NB4 (cell line): ENCODE data around the gene TUBB3.

Experiments
- DNase-seq: peaks from one replicate; pipeline ENCODE4 v3.0.0; 2010; ENCODE audit warnings: low read depth
- H3K4me3 ChIP-seq: one replicate; pipeline ENCODE4 v1.5.1; 2011; ENCODE audit warnings: mild to moderate bottlenecking, low read depth, low read length, moderate library complexity
- CTCF ChIP-seq: IDR thresholded peaks from one replicate; pipeline ENCODE4 v1.5.1; 2012; ENCODE audit warnings: low read depth, low read length
- MYC ChIP-seq: IDR thresholded peaks from 2 replicates; pipeline ENCODE4 v1.6.1; 2011; ENCODE audit warnings: low read depth, low read length
- POLR2A ChIP-seq: IDR thresholded peaks from 2 replicates; pipeline ENCODE4 v1.6.1; 2011; ENCODE audit warnings: mild to moderate bottlenecking; ENCODE audit not compliant: insufficient read length; ENCODE audit errors: extremely low read depth
- TF ChIP-seq, protein P1 (sequence below): IDR thresholded peaks from 2 replicates; pipeline ENCODE4 v1.6.1; 2011; ENCODE audit warnings: low read depth, low read length

Gene TUBB3

GRCh38 chr16:89974870-89975269 is 51.7 kb downstream of the TUBB3 start:
- no peak for TF ChIP-seq MYC
- no peak for TF ChIP-seq CTCF
- TF ChIP-seq POLR2A = no peak
- TF ChIP-seq, protein P1, sequence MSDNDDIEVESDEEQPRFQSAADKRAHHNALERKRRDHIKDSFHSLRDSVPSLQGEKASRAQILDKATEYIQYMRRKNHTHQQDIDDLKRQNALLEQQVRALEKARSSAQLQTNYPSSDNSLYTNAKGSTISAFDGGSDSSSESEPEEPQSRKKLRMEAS = no peak
- no peak for DNase-seq
- H3K4me3 ChIP-seq = no peak overlapping the region

- DNase-seq = peak; percentile 30
- TF ChIP-seq, protein P1 = no peak
- TF ChIP-seq CTCF (no peak), POLR2A (no peak), MYC (no peak)
- H3K4me3 ChIP-seq = no peak overlapping the region
Observed at GRCh38 chr16:89981414-89981813, 58.3 kb downstream of the TUBB3 start.

GRCh38 chr16:89982318-89982717 is 59.2 kb downstream of the TUBB3 start:
- DNase-seq = no peak
- no peak for TF ChIP-seq POLR2A
- no peak for TF ChIP-seq MYC
- TF ChIP-seq, protein P1 = no peak
- TF ChIP-seq CTCF = no peak
- H3K4me3 ChIP-seq = no peak overlapping the region

DNA sequence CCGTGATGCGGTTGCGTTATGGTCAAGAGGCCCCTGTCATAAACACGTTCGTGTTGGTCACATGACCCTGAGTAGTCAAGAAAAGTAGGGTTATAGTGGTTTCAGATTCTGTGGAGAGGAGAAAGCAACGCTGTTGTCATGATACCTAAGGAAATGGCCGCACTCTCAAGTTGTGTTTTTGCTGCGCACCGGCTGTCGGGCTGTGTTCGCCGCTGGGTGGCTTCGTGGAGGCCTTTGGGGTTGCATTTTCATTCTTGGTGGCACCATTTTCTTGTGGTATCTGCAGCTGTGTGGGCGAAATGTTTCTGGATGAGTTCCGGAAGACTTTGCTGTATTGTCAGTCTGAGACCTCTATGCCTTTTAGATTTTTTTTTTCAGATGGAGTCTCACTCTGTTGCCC is 60.4 kb downstream of the TUBB3 start:
- no peak for TF ChIP-seq MYC
- TF ChIP-seq CTCF = no peak
- TF ChIP-seq POLR2A = no peak
- TF ChIP-seq, protein P1 = no peak
- no peak for DNase-seq
- H3K4me3 ChIP-seq = no peak overlapping the region

DNA sequence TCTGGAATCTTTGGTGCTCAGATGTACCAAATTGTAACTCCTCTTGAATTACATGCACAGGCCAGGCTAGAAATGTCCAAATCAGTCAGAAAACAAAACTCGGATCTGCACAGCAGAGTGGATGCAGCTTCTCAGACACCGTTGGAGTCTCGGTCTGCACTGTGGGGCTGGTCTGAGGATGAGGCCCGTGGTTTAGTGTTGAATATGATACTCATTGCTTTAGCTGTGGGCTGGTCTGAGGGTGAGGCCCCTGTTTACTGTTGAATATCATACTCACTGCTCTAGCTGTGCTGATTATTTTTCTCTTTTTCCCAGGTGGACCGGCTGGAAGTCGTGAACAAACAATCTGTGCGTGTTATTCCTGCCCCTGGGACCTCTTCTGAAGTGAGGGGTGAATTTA is 61.1 kb downstream of the TUBB3 start:
- H3K4me3 ChIP-seq = no peak overlapping the region
- no peak for DNase-seq
- TF ChIP-seq POLR2A = no peak
- TF ChIP-seq, protein P1 = no peak
- TF ChIP-seq MYC = no peak
- no peak for TF ChIP-seq CTCF

DNA sequence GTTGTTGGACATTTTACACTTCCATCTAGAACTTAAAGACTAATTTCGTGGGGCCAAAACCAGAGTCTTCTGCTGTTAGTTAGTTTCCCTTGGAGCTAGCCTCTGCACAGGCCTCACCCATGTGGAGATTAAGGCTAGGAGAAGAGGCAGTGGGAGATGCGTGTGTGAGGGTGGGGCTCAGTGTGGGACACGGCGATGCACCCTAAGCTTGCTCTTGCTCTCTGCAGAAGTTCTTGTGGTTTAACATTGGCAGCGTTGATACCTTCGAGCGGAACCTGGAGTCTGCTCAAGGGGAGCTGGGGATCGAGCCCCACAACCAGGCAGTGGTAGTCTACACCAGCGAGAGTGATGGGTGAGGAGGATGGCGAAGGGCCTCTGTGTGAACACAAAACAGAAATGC is 62.1 kb downstream of the TUBB3 start:
- no peak for DNase-seq
- TF ChIP-seq MYC (no peak), POLR2A (no peak), CTCF (no peak)
- TF ChIP-seq, protein P1 = no peak
- H3K4me3 ChIP-seq = no peak overlapping the region
